Choroid plexus epithelial cell (primary cell): ENCODE results near the gene IL17RB.

Source experiments
- DNase-seq: peaks from one replicate; pipeline ENCODE4 v3.0.0-alpha.2; 2010; ENCODE audit warnings: low read depth
- H3K4me3 ChIP-seq: 2 replicates; pipeline ENCODE4 v1.5.1; 2011; ENCODE audit warnings: low read depth, mild to moderate bottlenecking, control low read depth, low read length, moderate library complexity
- TF ChIP-seq, protein P1 (sequence below): conservative IDR thresholded peaks from 2 replicates; pipeline ENCODE4 v1.5.1; 2011; ENCODE audit warnings: low read depth, mild to moderate bottlenecking, control low read depth, inconsistent platforms, low read length, moderate library complexity

The IL17RB gene

GRCh38 chr3:53846134-53846850 lies at the start of gene IL17RB, which contains the start of gene CHDH:
IL17RB (plus strand) TSS chr3:53846568; CDS start chr3:53846589, 21 bp downstream.
CHDH (minus strand) TSS chr3:53846419; CDS start chr3:53824008, 22,411 bp downstream.
- no peak for DNase-seq
- TF ChIP-seq, protein P1, sequence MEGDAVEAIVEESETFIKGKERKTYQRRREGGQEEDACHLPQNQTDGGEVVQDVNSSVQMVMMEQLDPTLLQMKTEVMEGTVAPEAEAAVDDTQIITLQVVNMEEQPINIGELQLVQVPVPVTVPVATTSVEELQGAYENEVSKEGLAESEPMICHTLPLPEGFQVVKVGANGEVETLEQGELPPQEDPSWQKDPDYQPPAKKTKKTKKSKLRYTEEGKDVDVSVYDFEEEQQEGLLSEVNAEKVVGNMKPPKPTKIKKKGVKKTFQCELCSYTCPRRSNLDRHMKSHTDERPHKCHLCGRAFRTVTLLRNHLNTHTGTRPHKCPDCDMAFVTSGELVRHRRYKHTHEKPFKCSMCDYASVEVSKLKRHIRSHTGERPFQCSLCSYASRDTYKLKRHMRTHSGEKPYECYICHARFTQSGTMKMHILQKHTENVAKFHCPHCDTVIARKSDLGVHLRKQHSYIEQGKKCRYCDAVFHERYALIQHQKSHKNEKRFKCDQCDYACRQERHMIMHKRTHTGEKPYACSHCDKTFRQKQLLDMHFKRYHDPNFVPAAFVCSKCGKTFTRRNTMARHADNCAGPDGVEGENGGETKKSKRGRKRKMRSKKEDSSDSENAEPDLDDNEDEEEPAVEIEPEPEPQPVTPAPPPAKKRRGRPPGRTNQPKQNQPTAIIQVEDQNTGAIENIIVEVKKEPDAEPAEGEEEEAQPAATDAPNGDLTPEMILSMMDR: no peak
- H3K4me3 ChIP-seq: peak within 1 kb of the TSS; percentile 56

DNA sequence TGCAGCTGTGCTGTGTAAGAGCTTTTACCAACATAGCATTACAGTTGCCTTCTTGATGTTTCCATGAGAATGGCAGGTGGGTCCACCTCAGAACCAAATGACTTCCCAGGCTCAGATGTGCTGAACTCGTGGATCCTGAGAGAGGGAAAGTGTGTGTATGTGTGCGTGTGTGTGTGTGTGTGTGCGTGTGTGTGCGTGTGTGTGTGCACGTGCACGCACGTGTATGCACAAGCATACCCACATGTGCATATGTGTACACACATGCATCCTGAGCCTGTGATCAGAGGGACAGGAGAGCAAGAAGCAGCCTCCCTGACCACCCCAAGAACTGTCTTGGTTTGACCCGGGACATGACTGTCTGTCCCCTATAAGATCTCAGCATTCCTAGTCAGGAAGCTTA lies 48.2 kb upstream of the IL17RB start:
- DNase-seq: no peak
- TF ChIP-seq, protein P1: no peak
- no peak overlapping the region for H3K4me3 ChIP-seq

DNA sequence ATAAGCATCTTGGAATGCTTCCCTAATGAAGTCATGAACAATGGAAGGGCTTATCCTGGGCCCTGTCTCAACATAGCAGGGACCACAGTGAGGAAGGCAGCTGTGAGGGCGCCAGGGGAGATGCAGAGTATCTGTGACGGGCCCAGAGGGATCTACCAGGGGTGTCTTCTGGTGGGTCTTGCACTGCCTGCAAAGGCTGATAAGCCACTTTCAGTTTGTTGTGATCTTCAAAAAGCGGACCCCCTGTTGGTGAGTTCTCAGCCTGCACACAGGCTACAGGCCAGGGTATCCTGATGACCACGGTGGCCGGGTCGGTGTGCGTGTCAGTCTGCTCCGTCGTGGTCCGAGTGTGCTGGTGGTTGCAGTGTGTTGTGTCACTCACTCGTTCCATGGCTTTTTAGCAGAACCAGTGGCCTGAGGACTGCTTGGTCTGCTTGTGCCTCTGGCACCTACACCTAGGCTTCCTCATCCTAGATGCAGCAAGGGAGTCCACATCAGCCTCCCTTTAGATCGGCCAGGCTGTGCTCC lies 47.0 kb upstream of the IL17RB start:
- H3K4me3 ChIP-seq: no peak overlapping the region
- no peak for DNase-seq
- TF ChIP-seq, protein P1: no peak

GRCh38 chr3:53800041-53800906 lies 46.1 kb upstream of the IL17RB start:
- TF ChIP-seq, protein P1: no peak
- no peak overlapping the region for H3K4me3 ChIP-seq
- no peak for DNase-seq

DNA sequence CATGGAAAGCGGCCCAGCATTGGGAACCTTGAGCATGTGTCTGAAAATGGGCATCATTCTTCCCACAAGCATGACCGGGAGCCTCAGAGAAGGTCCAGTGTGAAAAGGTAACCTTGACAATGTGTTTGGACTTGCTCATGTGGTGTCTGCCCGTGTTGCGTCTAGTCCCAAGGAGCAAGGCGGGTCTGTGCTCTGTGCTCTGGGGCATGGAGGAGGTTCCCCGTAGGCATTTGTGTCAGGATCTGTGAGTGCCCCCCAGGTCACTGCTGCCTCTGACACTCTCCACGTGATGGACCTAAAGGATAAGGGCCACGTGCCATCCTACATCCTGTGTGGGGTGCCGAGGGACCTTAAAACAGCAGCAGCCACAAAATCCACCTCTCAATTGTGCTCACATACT lies 45.0 kb upstream of the IL17RB start:
- no peak overlapping the region for H3K4me3 ChIP-seq
- TF ChIP-seq, protein P1: no peak
- DNase-seq: no peak

- H3K4me3 ChIP-seq: no peak overlapping the region
- TF ChIP-seq, protein P1: no peak
- no peak for DNase-seq
Observed at GRCh38 chr3:53802256-53802880, 44.0 kb upstream of the IL17RB start.
